Measurements from ENCODE around the gene CACNA1B. TPM values are rescaled to one million over a fixed set of nuclear protein-coding genes. Genes with fewer than 3 reads are reported as not detected.

CACNA1B gene
- total RNA-seq, 2 donors from 2014 or later: 0.26 to 0.99 TPM

DNA sequence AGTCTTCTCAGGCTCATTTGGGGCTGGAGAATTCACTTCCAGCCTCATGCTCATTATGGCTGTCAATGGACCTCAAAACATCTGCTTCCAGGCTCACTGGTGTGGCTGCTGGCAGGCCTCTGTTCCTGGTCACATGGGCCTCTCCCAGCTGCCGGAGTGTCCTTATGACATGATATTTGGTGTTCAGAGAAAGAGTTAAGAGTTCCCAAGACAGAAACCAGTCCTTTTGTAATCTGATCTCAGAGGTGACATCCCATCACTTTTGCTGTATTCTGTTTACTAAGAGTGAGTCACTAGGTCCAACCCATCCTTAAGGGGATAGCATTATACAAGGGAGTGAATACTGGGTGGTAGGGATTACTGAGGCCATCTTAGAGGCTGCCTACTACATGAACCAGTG, 104.6 kb downstream of the CACNA1B start:
- intact Hi-C loops (cut with DNase I): no loop called here
- no peaks in the 10 kb centered on the region for H3K36me3 ChIP-seq (replicated peaks in 1 of 2; ENCODE audit: insufficient read depth in 1 of 2, low read depth in 2 of 2)
- ATAC-seq (no peak), DNase-seq (no peak)
- no peak for TF ChIP-seq POLR2A (IDR thresholded peaks at IDR 0.05)
- TF ChIP-seq, protein P1, sequence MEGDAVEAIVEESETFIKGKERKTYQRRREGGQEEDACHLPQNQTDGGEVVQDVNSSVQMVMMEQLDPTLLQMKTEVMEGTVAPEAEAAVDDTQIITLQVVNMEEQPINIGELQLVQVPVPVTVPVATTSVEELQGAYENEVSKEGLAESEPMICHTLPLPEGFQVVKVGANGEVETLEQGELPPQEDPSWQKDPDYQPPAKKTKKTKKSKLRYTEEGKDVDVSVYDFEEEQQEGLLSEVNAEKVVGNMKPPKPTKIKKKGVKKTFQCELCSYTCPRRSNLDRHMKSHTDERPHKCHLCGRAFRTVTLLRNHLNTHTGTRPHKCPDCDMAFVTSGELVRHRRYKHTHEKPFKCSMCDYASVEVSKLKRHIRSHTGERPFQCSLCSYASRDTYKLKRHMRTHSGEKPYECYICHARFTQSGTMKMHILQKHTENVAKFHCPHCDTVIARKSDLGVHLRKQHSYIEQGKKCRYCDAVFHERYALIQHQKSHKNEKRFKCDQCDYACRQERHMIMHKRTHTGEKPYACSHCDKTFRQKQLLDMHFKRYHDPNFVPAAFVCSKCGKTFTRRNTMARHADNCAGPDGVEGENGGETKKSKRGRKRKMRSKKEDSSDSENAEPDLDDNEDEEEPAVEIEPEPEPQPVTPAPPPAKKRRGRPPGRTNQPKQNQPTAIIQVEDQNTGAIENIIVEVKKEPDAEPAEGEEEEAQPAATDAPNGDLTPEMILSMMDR (IDR thresholded peaks at IDR 0.05): no peak
- WGBS, 2 donors: 82 to 86% methylated on average over 1 of the region's 1 CpG
- no peaks in the 10 kb centered on the region for H3K9me3 ChIP-seq
- no peaks in the 10 kb centered on the region for H3K4me1 ChIP-seq
- H3K27ac ChIP-seq: no peak overlapping the region
- no peaks in the 10 kb centered on the region for H3K27me3 ChIP-seq
- no peak overlapping the region for H3K4me3 ChIP-seq

DNA sequence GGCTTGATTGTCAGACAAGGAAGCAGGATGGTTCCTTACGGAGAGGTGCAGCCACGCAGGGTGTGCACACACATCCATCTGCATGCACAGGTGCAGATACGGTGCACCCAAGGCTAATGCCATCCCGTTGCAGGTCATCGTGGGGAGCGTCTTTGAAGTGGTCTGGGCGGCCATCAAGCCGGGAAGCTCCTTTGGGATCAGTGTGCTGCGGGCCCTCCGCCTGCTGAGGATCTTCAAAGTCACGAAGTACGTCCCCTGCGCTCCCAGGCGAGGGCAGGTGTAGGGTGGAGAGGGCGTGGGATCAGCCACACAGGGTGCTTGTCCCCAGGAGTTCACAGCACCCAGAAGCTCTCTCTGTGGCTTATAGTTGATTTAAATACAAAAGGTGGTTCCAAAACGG, 106.4 kb downstream of the CACNA1B start:
- no peaks in the 10 kb centered on the region for H3K27me3 ChIP-seq
- H3K4me1 ChIP-seq: no peaks in the 10 kb centered on the region
- H3K4me3 ChIP-seq: no peak overlapping the region
- no peaks in the 10 kb centered on the region for H3K9me3 ChIP-seq
- intact Hi-C loops (cut with DNase I): no loop called here
- H3K36me3 ChIP-seq (replicated peaks in 1 of 2; ENCODE audit: insufficient read depth in 1 of 2, low read depth in 2 of 2): no peaks in the 10 kb centered on the region
- no peak for DNase-seq
- ATAC-seq: no peak
- no peak for TF ChIP-seq POLR2A (IDR thresholded peaks at IDR 0.05)
- TF ChIP-seq, protein P1 (IDR thresholded peaks at IDR 0.05): no peak
- 75 to 79% methylated on average over 15 to 16 of the region's 16 CpGs for WGBS, 2 donors
- H3K27ac ChIP-seq: no peak overlapping the region

DNA sequence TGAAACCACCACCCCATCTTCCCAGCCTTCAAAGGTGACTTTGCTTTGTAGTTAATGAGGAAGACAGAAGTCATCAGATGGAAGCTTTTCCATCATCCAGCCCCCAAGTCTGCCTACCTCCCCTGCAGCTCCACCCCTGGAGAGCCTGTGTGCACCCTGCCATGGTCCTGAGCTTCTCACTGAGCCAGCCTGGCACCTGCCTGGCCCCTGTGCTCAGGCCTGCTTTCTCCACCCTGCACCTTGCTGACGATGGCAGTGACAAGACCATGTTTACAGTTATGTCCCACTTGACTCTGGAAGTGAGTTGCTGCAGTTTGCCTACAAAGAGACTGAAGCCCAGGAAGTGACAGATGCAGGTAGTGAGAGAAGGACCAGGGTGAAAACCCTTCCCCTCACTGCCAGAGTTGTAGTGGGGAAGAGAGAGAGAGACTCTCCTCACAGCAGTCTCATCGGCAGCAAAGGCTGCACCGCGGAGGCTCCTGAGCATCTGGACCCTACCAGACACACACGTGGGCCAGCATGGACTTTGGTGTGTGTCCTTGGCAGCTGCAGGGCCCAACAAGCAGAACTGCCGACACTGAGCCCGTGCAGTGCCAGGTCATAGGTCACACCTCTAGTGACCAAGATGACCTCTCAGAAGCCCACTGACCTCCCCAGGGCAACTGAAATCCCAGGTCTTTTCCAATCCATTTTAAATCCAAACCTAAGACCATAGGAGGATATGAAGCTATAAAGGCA, 107.1 kb downstream of the CACNA1B start:
- Histone ChIP-seq H3K27me3 (no peaks in the 10 kb centered on the region), H3K4me1 (no peaks in the 10 kb centered on the region), H3K9me3 (no peaks in the 10 kb centered on the region), H3K4me3 (no peak overlapping the region), H3K36me3 (replicated peaks in 1 of 2; ENCODE audit: insufficient read depth in 1 of 2, low read depth in 2 of 2) (no peaks in the 10 kb centered on the region), H3K27ac (no peak overlapping the region)
- 68 to 75% methylated on average over 5 to 7 of the region's 7 CpGs for WGBS, 2 donors
- intact Hi-C loops (cut with DNase I): no loop called here
- ATAC-seq (no peak), DNase-seq (no peak)
- TF ChIP-seq, protein P1 (IDR thresholded peaks at IDR 0.05): no peak
- TF ChIP-seq POLR2A (IDR thresholded peaks at IDR 0.05): no peak

DNA sequence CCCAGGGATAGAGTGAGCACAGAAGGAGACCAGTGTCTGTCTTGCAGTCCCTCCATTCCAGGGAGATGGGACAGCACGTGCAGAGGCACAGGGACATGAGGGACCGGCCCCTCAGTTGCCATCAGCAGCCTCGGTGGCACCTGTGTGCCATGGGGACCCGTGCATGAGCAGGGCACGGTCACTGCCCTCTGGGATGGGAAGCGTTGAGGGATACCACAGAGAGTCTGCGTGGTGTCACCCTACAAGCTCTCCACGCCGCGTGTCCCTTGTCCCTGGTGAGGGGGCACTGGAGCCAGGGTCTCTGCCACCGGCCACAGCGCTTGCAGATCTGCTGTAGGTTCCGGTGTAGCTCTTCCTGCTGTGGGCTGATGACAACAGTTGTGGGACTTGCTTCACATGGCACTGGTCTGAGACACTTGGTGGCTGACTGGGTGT, 108.1 kb downstream of the CACNA1B start:
- TF ChIP-seq POLR2A (IDR thresholded peaks at IDR 0.05): no peak
- TF ChIP-seq, protein P1 (IDR thresholded peaks at IDR 0.05): no peak
- H3K27me3 ChIP-seq: no peaks in the 10 kb centered on the region
- WGBS, 2 donors: 83 to 87% methylated on average over 12 to 13 of the region's 13 CpGs

More for the DNA sequence above, 108.1 kb downstream of the CACNA1B start:
- intact Hi-C loops (cut with DNase I): no loop called here
- Histone ChIP-seq H3K27ac (no peak overlapping the region), H3K9me3 (no peaks in the 10 kb centered on the region), H3K36me3 (replicated peaks in 1 of 2; ENCODE audit: insufficient read depth in 1 of 2, low read depth in 2 of 2) (no peaks in the 10 kb centered on the region), H3K4me3 (no peak overlapping the region), H3K4me1 (no peaks in the 10 kb centered on the region)
- DNase-seq (no peak), ATAC-seq (no peak)
